ENCODE data around the gene BTF3L4. TPM values are rescaled to one million over a fixed set of nuclear protein-coding genes. Genes with fewer than 3 reads are reported as not detected.
A peak's percentile ranks its signal among the peaks of the same experiment; 100 is the strongest.
"Not testable (repeated sequence)": the region's sequence is repeated elsewhere in the genome, so short reads cannot be mapped to it uniquely, and the experiment has no call there.

BTF3L4 gene
- total RNA-seq, 1 experiment from 2014 or later = 33.8 TPM

DNA sequence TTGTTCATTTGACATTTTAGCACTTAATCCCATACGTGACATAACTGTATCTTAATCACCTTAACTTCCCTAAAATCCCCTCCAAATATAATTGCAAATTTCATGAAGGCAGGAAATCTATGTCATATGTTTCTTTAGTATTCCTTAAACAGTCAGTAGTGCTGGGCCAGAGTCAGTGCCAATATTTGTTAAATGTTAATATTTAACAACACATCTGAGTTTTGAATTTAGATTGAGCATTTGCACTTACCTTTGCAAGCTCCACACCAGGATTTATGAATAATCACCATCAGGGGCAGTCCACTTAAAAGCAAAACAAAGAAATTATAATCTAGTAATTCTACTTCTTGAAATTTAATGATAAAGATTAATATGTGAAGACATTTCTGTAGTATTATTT is 27.8 kb upstream of the BTF3L4 start:
- H3K4me2 ChIP-seq (ENCODE audit: low read length) = no peak overlapping the region
- ATAC-seq = no peak
- no peak for TF ChIP-seq EZH2phosphoT487 (IDR thresholded peaks at IDR 0.05; ENCODE audit: borderline replicate concordance, low read length)
- no peak for TF ChIP-seq CTCF (conservative IDR thresholded peaks at IDR 0.05; ENCODE audit: low read depth, low read length)
- no peak for TF ChIP-seq EZH2 (IDR thresholded peaks at IDR 0.05; ENCODE audit: low read length, unreplicated experiment)

DNA sequence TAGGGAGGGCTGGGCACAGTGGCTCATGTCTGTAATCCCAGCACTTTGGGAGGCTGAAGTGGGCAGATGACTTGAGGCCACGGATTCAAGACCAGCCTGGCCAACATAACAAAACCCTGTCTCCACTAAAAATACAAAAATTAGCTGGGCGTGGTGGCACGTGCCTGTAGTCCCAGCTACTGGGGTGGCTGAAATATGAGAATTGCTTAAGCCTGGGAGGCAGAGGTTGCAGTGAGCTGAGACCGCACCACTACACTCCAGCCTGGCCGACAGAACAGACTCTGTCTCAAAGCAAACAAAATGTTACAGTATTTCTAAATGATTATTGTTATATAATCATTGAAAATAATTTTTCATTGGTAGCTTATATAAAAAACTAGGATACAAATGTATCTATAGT is 27.3 kb upstream of the BTF3L4 start:
- H3K9me3 ChIP-seq (ENCODE audit: low read length); H3K4me2 ChIP-seq (ENCODE audit: low read length); ATAC-seq; H3K27ac ChIP-seq (ENCODE audit: low read length); H3F3A ChIP-seq (ENCODE audit: low read length, unreplicated experiment); H3K27me3 ChIP-seq (ENCODE audit: low read length); DNase-seq; BruUV-seq (replicated peaks); CTCF ChIA-PET; intact Hi-C loops (cut with micrococcal nuclease); H3K9ac ChIP-seq (ENCODE audit: low read length); POLR2A ChIA-PET (ENCODE audit: unreplicated experiment); H3K36me3 ChIP-seq (ENCODE audit: low read depth, low read length); H3K9me2 ChIP-seq (replicated peaks; ENCODE audit: low read length); H2AFZ ChIP-seq (ENCODE audit: low read length); H3K4me3 ChIP-seq (ENCODE audit: low read length): not testable (repeated sequence)
- peaks cover 35% of the 10 kb centered on the region for H3K79me2 ChIP-seq (ENCODE audit: low read length)
- peaks cover 15% of the 10 kb centered on the region for H4K20me1 ChIP-seq (ENCODE audit: low read length)
- peaks cover 12% of the 10 kb centered on the region for H3K4me1 ChIP-seq (ENCODE audit: insufficient read depth, low read length)

More for the DNA sequence above, 27.8 kb upstream of the BTF3L4 start:
- H3K9me3 ChIP-seq (ENCODE audit: low read length) = no peaks in the 10 kb centered on the region
- no peak overlapping the region for H3K27ac ChIP-seq (ENCODE audit: low read length)
- no peaks in the 10 kb centered on the region for H3F3A ChIP-seq (ENCODE audit: low read length, unreplicated experiment)
- no peaks in the 10 kb centered on the region for H3K27me3 ChIP-seq (ENCODE audit: low read length)
- no TSS peak for BruUV-seq (replicated peaks)
- no peak for DNase-seq
- intact Hi-C loops (cut with micrococcal nuclease) = no loop called here
- peaks cover 5% of the 10 kb centered on the region for H3K36me3 ChIP-seq (ENCODE audit: low read depth, low read length)
- H2AFZ ChIP-seq (ENCODE audit: low read length) = no peak overlapping the region
- H3K4me1 ChIP-seq (ENCODE audit: insufficient read depth, low read length) = peaks cover 11% of the 10 kb centered on the region
- H4K20me1 ChIP-seq (ENCODE audit: low read length) = peaks cover 15% of the 10 kb centered on the region
- no peak overlapping the region for H3K4me3 ChIP-seq (ENCODE audit: low read length)
- no peak overlapping the region for H3K9ac ChIP-seq (ENCODE audit: low read length)
- ChIA-PET CTCF (no interaction called here), POLR2A (ENCODE audit: unreplicated experiment) (no interaction called here)
- no peaks in the 10 kb centered on the region for H3K9me2 ChIP-seq (replicated peaks; ENCODE audit: low read length)
- H3K79me2 ChIP-seq (ENCODE audit: low read length) = peaks cover 32% of the 10 kb centered on the region

GRCh38 chr1:52032124-52032784 is 23.8 kb upstream of the BTF3L4 start:
- intact Hi-C loops (cut with micrococcal nuclease) = no loop called here
- Histone ChIP-seq H3F3A (ENCODE audit: low read length, unreplicated experiment) (no peaks in the 10 kb centered on the region), H3K79me2 (ENCODE audit: low read length) (peaks cover 35% of the 10 kb centered on the region), H3K9me2 (replicated peaks; ENCODE audit: low read length) (no peaks in the 10 kb centered on the region), H3K9ac (ENCODE audit: low read length) (peak overlapping the region; percentile 92), H3K4me1 (ENCODE audit: insufficient read depth, low read length) (peaks cover 15% of the 10 kb centered on the region), H4K20me1 (ENCODE audit: low read length) (peaks cover 15% of the 10 kb centered on the region), H3K4me3 (ENCODE audit: low read length) (peak overlapping the region; percentile 97), H3K9me3 (ENCODE audit: low read length) (no peaks in the 10 kb centered on the region), H3K4me2 (ENCODE audit: low read length) (peak overlapping the region; percentile 91), H3K36me3 (ENCODE audit: low read depth, low read length) (no peaks in the 10 kb centered on the region), H2AFZ (ENCODE audit: low read length) (0 out of 2 replicates have a peak overlapping the region, but pooled peaks have one; percentile 95), H3K27ac (ENCODE audit: low read length) (no peak overlapping the region), H3K27me3 (ENCODE audit: low read length) (no peaks in the 10 kb centered on the region)
- no TSS peak for BruUV-seq (replicated peaks)
- POLR2A ChIA-PET (ENCODE audit: unreplicated experiment) = no interaction called here
- TF ChIP-seq EZH2 (IDR thresholded peaks at IDR 0.05; ENCODE audit: low read length, unreplicated experiment) = no peak
- TF ChIP-seq CTCF (conservative IDR thresholded peaks at IDR 0.05; ENCODE audit: low read depth, low read length) = no peak
- no peak for TF ChIP-seq EZH2phosphoT487 (IDR thresholded peaks at IDR 0.05; ENCODE audit: borderline replicate concordance, low read length)
- DNase-seq (no peak), ATAC-seq (peak; percentile 4)
- CTCF ChIA-PET = no interaction called here
